ENCODE measurements around the gene ZNF784. TPM values are rescaled to one million over a fixed set of nuclear protein-coding genes. Genes with fewer than 3 reads are reported as not detected.
A peak's percentile ranks its signal among the peaks of the same experiment; 100 is the strongest.

Gene ZNF784
- total and polyA plus RNA-seq, 9 of the 15 experiments (the other 6 are each of a cell fraction or from before 2014, with no cell fraction given) = 0.14 to 6.1 (median 2.1) TPM

- peak; percentile 69; the same call in 1 of the 2 replicates for TF ChIP-seq ZBTB43 (CRISPR knock-in tag; IDR thresholded peaks at IDR 0.05)
- peak; percentile 65; the same call in 1 of the 2 replicates for TF ChIP-seq HDAC2 (IDR thresholded peaks at IDR 0.05)
- no peak for TF ChIP-seq HES1 (IDR thresholded peaks at IDR 0.05; ENCODE audit: low read depth)
- peak; percentile 21; the same call in 1 of the 2 replicates for TF ChIP-seq ZBTB33 (CRISPR knock-in tag; IDR thresholded peaks at IDR 0.05)
- TF ChIP-seq L3MBTL2 (IDR thresholded peaks at IDR 0.05) = peak; percentile 53
- no peak for TF ChIP-seq SIN3B (IDR thresholded peaks at IDR 0.05; ENCODE audit: low read depth)
- TF ChIP-seq, protein P1, sequence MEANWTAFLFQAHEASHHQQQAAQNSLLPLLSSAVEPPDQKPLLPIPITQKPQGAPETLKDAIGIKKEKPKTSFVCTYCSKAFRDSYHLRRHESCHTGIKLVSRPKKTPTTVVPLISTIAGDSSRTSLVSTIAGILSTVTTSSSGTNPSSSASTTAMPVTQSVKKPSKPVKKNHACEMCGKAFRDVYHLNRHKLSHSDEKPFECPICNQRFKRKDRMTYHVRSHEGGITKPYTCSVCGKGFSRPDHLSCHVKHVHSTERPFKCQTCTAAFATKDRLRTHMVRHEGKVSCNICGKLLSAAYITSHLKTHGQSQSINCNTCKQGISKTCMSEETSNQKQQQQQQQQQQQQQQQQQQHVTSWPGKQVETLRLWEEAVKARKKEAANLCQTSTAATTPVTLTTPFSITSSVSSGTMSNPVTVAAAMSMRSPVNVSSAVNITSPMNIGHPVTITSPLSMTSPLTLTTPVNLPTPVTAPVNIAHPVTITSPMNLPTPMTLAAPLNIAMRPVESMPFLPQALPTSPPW (CRISPR knock-in tag; IDR thresholded peaks at IDR 0.05) = peak; percentile 49
- 0 out of 4 replicates have a peak, but pooled peaks of 1 of the 2 experiments have one; percentile 8 for TF ChIP-seq FOXK2 (conservative IDR thresholded peaks at IDR 0.05 in 1 of 2, IDR thresholded peaks at IDR 0.05 in 1 of 2; ENCODE audit: low read depth in 2 of 2)
- 0 out of 4 replicates have a peak, but pooled peaks of 1 of the 2 experiments have one; percentile 56 for TF ChIP-seq ZNF639 (CRISPR knock-in tag; conservative IDR thresholded peaks at IDR 0.05 in 1 of 2, IDR thresholded peaks at IDR 0.05 in 1 of 2)
- TF ChIP-seq MYC (IDR thresholded peaks at IDR 0.05; ENCODE audit: low read depth, low read length) = 0 out of 2 replicates have a peak, but pooled peaks have one; percentile 43
- no peak for TF ChIP-seq MYC (CRISPR knock-in tag; IDR thresholded peaks at IDR 0.05; ENCODE audit: borderline replicate concordance, low read depth)
These were observed 18.5 kb downstream of the ZNF784 start, which contains the start of gene ZNF865 (continued) for GRCh38 chr19:55605637-55606470.

Measured in K562 (cell line).